Vagina (tissue), 2 donors: ENCODE measurements around the gene FAM110D. TPM values are rescaled to one million over a fixed set of nuclear protein-coding genes. Genes with fewer than 3 reads are reported as not detected.

Source experiments
- DNase-seq, 2 donors: peaks; one replicate each; pipeline ENCODE4 v3.0.0-alpha.2; 2017; ENCODE audit errors: extremely low spot score in 2 of 2
- H3K27ac ChIP-seq: fragments of 200-600 bp; sonication (generic); one replicate; pipeline ENCODE4 v1.5.1; 2019
- H3K27me3 ChIP-seq: fragments of 200-600 bp; sonication (generic); one replicate; pipeline ENCODE4 v1.5.1; 2019
- H3K36me3 ChIP-seq, 2 donors: fragments of 200-600 bp; sonication (generic); one replicate each; pipeline ENCODE4 v1.5.1; 2017 to 2019
- H3K4me1 ChIP-seq: fragments of 200-600 bp; sonication (generic); one replicate; pipeline ENCODE4 v1.5.1; 2019
- H3K4me3 ChIP-seq, 2 donors: fragments of 200-600 bp; sonication (generic); 1 replicate in 1 of 2; 2 replicates in 1 of 2; pipeline ENCODE4 v1.5.1; 2016 to 2019
- H3K9me3 ChIP-seq: fragments of 200-600 bp; sonication (generic); one replicate; pipeline ENCODE4 v1.5.1; 2019
- POLR2A ChIP-seq, 2 donors: fragments of 450-650 bp; IDR thresholded peaks; one replicate each; pipeline ENCODE4 v1.6.1; 2017; ENCODE audit warnings: antibody characterized with exemption in 2 of 2, mild to moderate bottlenecking in 2 of 2, moderate library complexity in 2 of 2
- POLR2AphosphoS5 ChIP-seq, 2 donors: sonication (generic); formaldehyde crosslinking; IDR thresholded peaks; one replicate each; pipeline ENCODE4 v1.9.0; 2017; ENCODE audit warnings: antibody characterized with exemption in 2 of 2, mild to moderate bottlenecking in 2 of 2, low read depth in 1 of 2; ENCODE audit not compliant: insufficient read depth in 1 of 2
- intact Hi-C: fragments of 100-400 bp; cut with DNase I; formaldehyde crosslinking; loops from one replicate; pipeline ENCODE4 v1.15.1; 2023
- total RNA-seq: library from RNA; depleted of rRNA; stranded (reverse); fragments of >200 nt; gene quantifications from one replicate; pipeline ENCODE4 v1.2.3, GENCODE V29; 2016
- TF ChIP-seq, protein P1 (sequence below), 3 experiments: fragments of 450-650 bp in 2 of 3; fragments of 200-600 bp in 1 of 3; sonication (generic) in 1 of 3; IDR thresholded peaks; one replicate each; pipeline ENCODE4 v1.5.1; 2017 to 2019; ENCODE audit warnings: antibody characterized with exemption in 3 of 3, mild to moderate bottlenecking in 2 of 3, moderate library complexity in 2 of 3

Gene FAM110D
- total RNA-seq, 1 donor from 2014 or later, result 4.2 TPM

DNA sequence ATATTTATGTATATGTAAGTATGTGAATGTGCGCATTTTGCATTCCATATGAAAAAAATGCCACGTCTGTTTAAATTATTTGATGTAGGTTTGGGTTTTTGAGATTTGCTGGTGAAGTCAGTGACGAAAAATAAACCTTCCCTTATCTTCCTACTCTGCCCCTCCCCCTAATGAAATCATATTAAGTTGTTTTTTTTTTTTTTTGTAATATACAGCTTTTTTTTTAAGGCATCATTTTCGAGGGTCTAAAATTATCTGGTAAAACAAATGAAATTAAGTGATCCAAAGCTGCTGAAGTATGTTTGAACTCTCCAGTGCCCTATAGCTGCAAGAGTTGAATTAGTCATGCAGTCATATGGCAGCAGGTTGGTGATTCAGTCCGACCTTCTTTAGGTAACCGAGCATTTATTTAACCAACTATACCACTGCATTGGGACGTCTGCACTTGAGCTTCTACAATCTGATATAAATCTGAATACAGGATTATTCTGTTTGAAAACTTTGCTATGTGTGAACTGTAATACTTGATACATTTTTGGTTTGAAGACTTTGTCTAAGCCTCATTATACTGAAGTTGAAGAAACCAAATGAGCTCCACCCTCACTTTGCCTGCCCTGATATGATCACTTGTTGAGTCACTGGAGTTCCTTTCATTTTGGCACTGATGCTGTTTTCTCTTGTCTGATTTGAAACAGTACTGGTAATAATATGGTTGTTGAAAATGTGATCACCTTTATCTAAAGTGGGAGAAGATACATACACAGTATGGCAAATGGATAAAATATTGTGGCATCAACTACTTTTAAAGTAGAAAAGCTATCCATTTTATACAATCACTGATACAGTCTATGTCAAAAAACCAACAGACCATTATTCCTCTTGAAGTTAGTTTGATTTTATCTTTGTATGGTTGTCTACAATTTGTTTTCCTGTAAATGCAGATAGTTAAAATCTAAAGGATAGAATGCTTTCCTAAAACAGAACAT lies 35.6 kb upstream of the FAM110D start:
- intact Hi-C loops, result no loop called here
- peaks cover 32% of the 10 kb centered on the region for H3K4me1 ChIP-seq
- TF ChIP-seq POLR2AphosphoS5 (IDR thresholded peaks at IDR 0.05; ENCODE audit: insufficient read depth in 1 of 2, low read depth in 1 of 2) (peak in 1 of 2 donors; percentile 66), POLR2A (IDR thresholded peaks at IDR 0.05) (no peak)
- H3K9me3 ChIP-seq, result no peaks in the 10 kb centered on the region
- no peak for DNase-seq
- H3K36me3 ChIP-seq, result peaks cover 0 to 9% of the 10 kb centered on the region in 2 donors
- H3K4me3 ChIP-seq, result no peak overlapping the region
- H3K27ac ChIP-seq, result peak overlapping the region; percentile 40
- no peaks in the 10 kb centered on the region for H3K27me3 ChIP-seq

DNA sequence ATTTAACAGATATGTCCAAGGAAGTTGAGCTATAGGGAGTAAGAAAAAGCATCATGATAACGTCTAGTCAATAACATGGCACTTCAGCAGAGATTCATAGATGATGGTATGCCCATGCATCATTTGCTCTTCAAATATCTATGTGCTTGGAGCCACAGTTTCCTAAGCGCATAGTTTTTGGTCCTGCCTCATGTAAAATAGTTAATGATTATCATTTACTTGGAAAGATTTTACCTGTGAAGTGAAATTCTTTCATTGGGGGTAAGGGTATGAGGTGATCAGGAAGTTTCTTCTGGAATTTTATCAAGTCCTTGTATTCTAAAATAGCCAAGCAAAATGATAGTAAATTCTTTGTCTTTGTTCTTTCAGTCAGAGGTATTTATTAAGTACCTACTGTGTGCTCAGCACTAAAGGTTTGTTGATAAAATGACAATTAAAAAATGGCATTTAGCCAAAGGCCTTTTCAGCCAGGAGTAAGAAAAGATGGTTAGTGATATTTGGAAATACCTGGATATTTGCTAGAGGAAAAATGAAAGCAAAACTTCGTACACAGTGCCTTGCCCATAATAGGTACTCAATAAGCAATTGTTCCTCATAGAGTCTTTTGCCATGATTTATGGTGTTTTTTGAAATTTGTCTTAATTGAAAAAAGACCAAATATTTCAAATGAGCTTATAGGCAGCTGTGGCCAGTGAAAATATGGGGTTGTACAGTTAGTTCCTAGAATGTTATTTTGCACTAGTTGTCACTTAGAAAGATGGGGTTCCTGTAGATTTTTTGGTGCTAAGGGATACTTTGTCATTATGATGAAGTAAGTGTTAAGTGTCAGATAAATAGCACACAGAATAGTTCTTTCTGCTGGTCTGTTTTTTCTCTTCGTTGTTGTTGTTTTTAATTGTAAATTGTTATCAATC lies 34.2 kb upstream of the FAM110D start:
- Histone ChIP-seq H3K36me3 (no peaks in the 10 kb centered on the region), H3K4me1 (peaks cover 32% of the 10 kb centered on the region), H3K27me3 (no peaks in the 10 kb centered on the region), H3K9me3 (no peaks in the 10 kb centered on the region), H3K4me3 (no peak overlapping the region), H3K27ac (no peak overlapping the region)
- DNase-seq, result no peak
- TF ChIP-seq, protein P1, sequence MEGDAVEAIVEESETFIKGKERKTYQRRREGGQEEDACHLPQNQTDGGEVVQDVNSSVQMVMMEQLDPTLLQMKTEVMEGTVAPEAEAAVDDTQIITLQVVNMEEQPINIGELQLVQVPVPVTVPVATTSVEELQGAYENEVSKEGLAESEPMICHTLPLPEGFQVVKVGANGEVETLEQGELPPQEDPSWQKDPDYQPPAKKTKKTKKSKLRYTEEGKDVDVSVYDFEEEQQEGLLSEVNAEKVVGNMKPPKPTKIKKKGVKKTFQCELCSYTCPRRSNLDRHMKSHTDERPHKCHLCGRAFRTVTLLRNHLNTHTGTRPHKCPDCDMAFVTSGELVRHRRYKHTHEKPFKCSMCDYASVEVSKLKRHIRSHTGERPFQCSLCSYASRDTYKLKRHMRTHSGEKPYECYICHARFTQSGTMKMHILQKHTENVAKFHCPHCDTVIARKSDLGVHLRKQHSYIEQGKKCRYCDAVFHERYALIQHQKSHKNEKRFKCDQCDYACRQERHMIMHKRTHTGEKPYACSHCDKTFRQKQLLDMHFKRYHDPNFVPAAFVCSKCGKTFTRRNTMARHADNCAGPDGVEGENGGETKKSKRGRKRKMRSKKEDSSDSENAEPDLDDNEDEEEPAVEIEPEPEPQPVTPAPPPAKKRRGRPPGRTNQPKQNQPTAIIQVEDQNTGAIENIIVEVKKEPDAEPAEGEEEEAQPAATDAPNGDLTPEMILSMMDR (IDR thresholded peaks at IDR 0.05), result no peak
- TF ChIP-seq POLR2AphosphoS5 (IDR thresholded peaks at IDR 0.05; ENCODE audit: insufficient read depth in 1 of 2, low read depth in 1 of 2) (no peak), POLR2A (IDR thresholded peaks at IDR 0.05) (no peak)
- intact Hi-C loops, result no loop called here

DNA sequence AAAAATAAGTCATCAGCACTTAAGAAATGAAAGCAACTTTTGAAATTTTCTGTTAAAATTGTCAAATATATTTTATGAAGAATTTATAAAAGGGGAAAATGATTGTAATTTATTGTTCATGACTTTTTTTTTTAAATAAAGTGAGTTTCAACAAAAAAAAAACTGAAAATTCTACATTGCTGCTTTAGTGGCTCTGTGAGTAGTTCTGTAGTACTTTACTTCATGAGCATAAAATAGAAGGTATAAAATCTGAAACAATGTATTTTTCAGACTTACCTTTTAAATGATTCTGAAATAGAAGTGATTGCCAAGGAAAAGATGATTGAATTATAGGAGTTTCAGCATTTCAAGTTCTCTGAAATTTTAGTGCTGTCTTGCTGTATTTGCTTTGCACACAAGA lies 33.5 kb upstream of the FAM110D start:
- intact Hi-C loops, result no loop called here
- no peak overlapping the region for H3K4me3 ChIP-seq
- H3K9me3 ChIP-seq, result no peaks in the 10 kb centered on the region
- H3K27me3 ChIP-seq, result no peaks in the 10 kb centered on the region
- no peak overlapping the region for H3K27ac ChIP-seq
- TF ChIP-seq POLR2AphosphoS5 (IDR thresholded peaks at IDR 0.05; ENCODE audit: insufficient read depth in 1 of 2, low read depth in 1 of 2) (no peak), POLR2A (IDR thresholded peaks at IDR 0.05) (no peak)
- TF ChIP-seq, protein P1 (IDR thresholded peaks at IDR 0.05), result no peak
- peaks cover 32% of the 10 kb centered on the region for H3K4me1 ChIP-seq
- no peak for DNase-seq
- H3K36me3 ChIP-seq, result no peaks in the 10 kb centered on the region

- no peak for DNase-seq
- Histone ChIP-seq H3K27ac (peak overlapping the region; percentile 47), H3K36me3 (no peaks in the 10 kb centered on the region), H3K4me3 (no peak overlapping the region), H3K4me1 (peaks cover 32% of the 10 kb centered on the region), H3K9me3 (no peaks in the 10 kb centered on the region), H3K27me3 (no peaks in the 10 kb centered on the region)
- intact Hi-C loops, result no loop called here
- no peak for TF ChIP-seq POLR2A (IDR thresholded peaks at IDR 0.05)
- no peak for TF ChIP-seq POLR2AphosphoS5 (IDR thresholded peaks at IDR 0.05; ENCODE audit: insufficient read depth in 1 of 2, low read depth in 1 of 2)
- TF ChIP-seq, protein P1 (IDR thresholded peaks at IDR 0.05), result no peak
Measured at GRCh38 chr1:26125946-26126320, 32.9 kb upstream of the FAM110D start.

- no peak for DNase-seq
- Histone ChIP-seq H3K36me3 (no peaks in the 10 kb centered on the region), H3K4me3 (no peak overlapping the region), H3K9me3 (no peaks in the 10 kb centered on the region), H3K27me3 (no peaks in the 10 kb centered on the region), H3K4me1 (peaks cover 28% of the 10 kb centered on the region), H3K27ac (peak overlapping the region; percentile 47)
- TF ChIP-seq POLR2AphosphoS5 (IDR thresholded peaks at IDR 0.05; ENCODE audit: insufficient read depth in 1 of 2, low read depth in 1 of 2) (peak; percentile 18 to 76), POLR2A (IDR thresholded peaks at IDR 0.05) (no peak)
- intact Hi-C loops, result no loop called here
Measured at GRCh38 chr1:26126321-26127084, 32.4 kb upstream of the FAM110D start.
